Stomach (tissue), 9 donors: ENCODE measurements around the gene ITGB4. TPM values are rescaled to one million over a fixed set of nuclear protein-coding genes. Genes with fewer than 3 reads are reported as not detected.

Experiments
- DNase-seq, 2 donors: peaks; one replicate each; pipeline versions ENCODE4 v3.0.0 to v3.0.0-alpha.2; 2013 to 2019
- H3K27ac ChIP-seq, 5 donors: fragments of 200-600 bp in 4 of 5; sonication (generic) in 4 of 5; one replicate each; pipeline ENCODE4 v1.5.1; 2013 to 2019; ENCODE audit warnings: mild to moderate bottlenecking in 1 of 5, moderate library complexity in 1 of 5
- H3K27me3 ChIP-seq, 3 donors: fragments of 200-600 bp; sonication (generic); one replicate each; pipeline ENCODE4 v1.5.1; 2017 to 2019; ENCODE audit warnings: mixed run types in 1 of 3
- H3K36me3 ChIP-seq, 4 donors: fragments of 200-600 bp; sonication (generic); 1 replicate in 3 of 4; 2 replicates in 1 of 4; pipeline ENCODE4 v1.5.1; 2016 to 2019
- H3K4me1 ChIP-seq, 4 donors: fragments of 200-600 bp; sonication (generic); one replicate each; pipeline ENCODE4 v1.5.1; 2016 to 2019
- H3K4me3 ChIP-seq, 4 donors: fragments of 200-600 bp; sonication (generic) in 3 of 4; one replicate each; pipeline ENCODE4 v1.5.1; 2016 to 2019; ENCODE audit warnings: mild to moderate bottlenecking in 1 of 4
- H3K9me3 ChIP-seq, 4 donors: fragments of 200-600 bp; sonication (generic); one replicate each; pipeline ENCODE4 v1.5.1; 2016 to 2019
- EP300 ChIP-seq: sonication (generic); formaldehyde crosslinking; IDR thresholded peaks from one replicate; pipeline ENCODE4 v1.6.1; 2017; ENCODE audit warnings: antibody characterized with exemption
- POLR2A ChIP-seq, 4 donors: fragments of 450-650 bp; IDR thresholded peaks; one replicate each; pipeline ENCODE4 v1.6.1; 2016; ENCODE audit warnings: antibody characterized with exemption in 4 of 4, control low read depth in 2 of 4, mild to moderate bottlenecking in 1 of 4, moderate library complexity in 1 of 4
- POLR2AphosphoS5 ChIP-seq, 3 donors: sonication (generic); formaldehyde crosslinking; IDR thresholded peaks; one replicate each; pipeline ENCODE4 v1.6.1; 2016; ENCODE audit warnings: antibody characterized with exemption in 3 of 3
- WGBS, 5 donors: extraction: QIAGEN DNeasy Blood & Tissue Kit in 3 of 5; methylation state at CpG; one replicate each; pipeline versions ENCODE4 v1.1.5 to v1.1.7; 2013 to 2018; 5-methylcytosine and 5-hydroxymethylcytosine counted together
- intact Hi-C: fragments of 100-400 bp; cut with DNase I; formaldehyde crosslinking; loops from one replicate; pipeline ENCODE4 v1.15.1; 2023; ENCODE audit warnings: low total_unique reads
- polyA plus RNA-seq, 3 donors: library from polyadenylated mRNA; stranded (reverse); fragments of 200-250 nt; gene quantifications; one replicate each; pipeline ENCODE4 v1.2.3, GENCODE V29; 2013
- total RNA-seq, 5 donors: library from RNA; depleted of rRNA; stranded (reverse); fragments of >200 nt; gene quantifications; one replicate each; pipeline versions ENCODE4 v1.1.0 to v1.2.3, GENCODE V29; 2014 to 2016
- TF ChIP-seq, protein P1 (sequence below), 7 experiments: fragments of 450-650 bp in 4 of 7; fragments of 200-600 bp in 3 of 7; sonication (generic) in 3 of 7; IDR thresholded peaks; one replicate each; pipeline ENCODE4 v1.5.1; 2016 to 2019; ENCODE audit warnings: antibody characterized with exemption in 7 of 7, control low read depth in 2 of 7, mild to moderate bottlenecking in 1 of 7
- donor health status: healthy with polysubstance abuse.
- donor health status: Bipolar disorder and iron deficiency.
- donor health status: healthy.

Gene ITGB4
- total and polyA plus RNA-seq, 8 donors, result 33.6 to 137 (median 92.6) TPM

DNA sequence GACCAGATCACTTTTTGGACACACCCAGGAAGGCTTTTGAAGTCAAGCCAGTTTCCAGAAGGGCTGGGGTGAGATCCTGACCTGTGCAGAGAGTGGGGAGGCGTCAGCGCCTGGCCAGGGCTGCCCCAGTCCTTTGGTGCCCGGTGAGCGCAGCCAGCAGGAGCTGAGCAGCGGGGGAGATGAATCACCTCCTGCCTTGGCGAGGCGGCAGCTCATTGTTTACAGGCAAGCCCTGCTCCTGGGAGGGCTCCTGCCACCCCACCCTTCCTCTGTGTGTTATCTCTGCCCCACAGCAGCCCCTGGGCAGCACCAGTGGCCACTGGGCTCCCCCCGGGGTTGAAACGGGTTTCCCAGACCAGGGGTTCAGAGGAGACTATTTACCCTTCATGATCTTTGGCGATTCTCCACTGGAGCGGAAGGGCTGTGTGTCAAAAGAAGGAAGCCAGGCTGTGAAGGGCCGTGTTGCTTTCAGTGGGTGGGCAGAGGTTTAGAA, 14.1 kb upstream of the ITGB4 start:
- Histone ChIP-seq H3K9me3 (no peaks in the 10 kb centered on the region), H3K4me1 (peaks cover 0 to 30% (median 14%) of the 10 kb centered on the region in 4 donors), H3K36me3 (peaks cover 53 to 69% (median 69%) of the 10 kb centered on the region in 4 donors), H3K4me3 (no peak overlapping the region), H3K27me3 (no peaks in the 10 kb centered on the region), H3K27ac (peak overlapping the region; percentile 52 to 81 (median 79))
- intact Hi-C loops, result no loop called here
- TF ChIP-seq POLR2A (IDR thresholded peaks at IDR 0.05), result no peak
- TF ChIP-seq POLR2AphosphoS5 (IDR thresholded peaks at IDR 0.05), result peak in 2 of 3 donors; percentile 14 to 68
- WGBS, 5 donors, result 33 to 60% (median 47%) methylated on average over 10 to 12 of the region's 12 CpGs
- peak; percentile 67 to 73 for DNase-seq

DNA sequence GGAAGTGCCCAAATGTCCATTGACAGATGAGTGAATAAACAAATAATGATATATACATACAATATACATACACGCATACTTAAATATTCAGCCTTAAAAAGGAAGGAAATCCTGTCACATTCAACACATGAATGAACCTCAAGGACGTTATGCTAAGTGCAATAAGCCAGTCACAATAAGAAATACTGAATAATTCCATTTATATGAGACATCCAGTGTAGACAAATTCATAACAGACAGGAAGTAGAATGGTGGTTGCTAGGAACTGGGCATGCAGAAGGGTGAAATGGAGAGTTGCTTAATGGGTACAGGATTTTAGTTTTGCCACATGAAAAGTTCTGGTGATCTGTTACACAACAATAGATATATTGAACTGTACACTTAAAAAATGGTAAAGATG, 8.8 kb upstream of the ITGB4 start:
- H3K27me3 ChIP-seq, result peaks cover 0 to 26% (median 0%) of the 10 kb centered on the region in 3 donors
- no peak overlapping the region for H3K4me3 ChIP-seq
- intact Hi-C loops, result no loop called here
- no peaks in the 10 kb centered on the region for H3K9me3 ChIP-seq
- no peak for DNase-seq
- peaks cover 0 to 15% (median 1%) of the 10 kb centered on the region in 4 donors for H3K4me1 ChIP-seq
- H3K27ac ChIP-seq, result no peak overlapping the region
- peaks cover under 1 to 16% (median 15%) of the 10 kb centered on the region in 4 donors for H3K36me3 ChIP-seq
- TF ChIP-seq POLR2A (IDR thresholded peaks at IDR 0.05), result no peak
- TF ChIP-seq EP300, result no peak
- no peak for TF ChIP-seq POLR2AphosphoS5 (IDR thresholded peaks at IDR 0.05)
- TF ChIP-seq, protein P1, sequence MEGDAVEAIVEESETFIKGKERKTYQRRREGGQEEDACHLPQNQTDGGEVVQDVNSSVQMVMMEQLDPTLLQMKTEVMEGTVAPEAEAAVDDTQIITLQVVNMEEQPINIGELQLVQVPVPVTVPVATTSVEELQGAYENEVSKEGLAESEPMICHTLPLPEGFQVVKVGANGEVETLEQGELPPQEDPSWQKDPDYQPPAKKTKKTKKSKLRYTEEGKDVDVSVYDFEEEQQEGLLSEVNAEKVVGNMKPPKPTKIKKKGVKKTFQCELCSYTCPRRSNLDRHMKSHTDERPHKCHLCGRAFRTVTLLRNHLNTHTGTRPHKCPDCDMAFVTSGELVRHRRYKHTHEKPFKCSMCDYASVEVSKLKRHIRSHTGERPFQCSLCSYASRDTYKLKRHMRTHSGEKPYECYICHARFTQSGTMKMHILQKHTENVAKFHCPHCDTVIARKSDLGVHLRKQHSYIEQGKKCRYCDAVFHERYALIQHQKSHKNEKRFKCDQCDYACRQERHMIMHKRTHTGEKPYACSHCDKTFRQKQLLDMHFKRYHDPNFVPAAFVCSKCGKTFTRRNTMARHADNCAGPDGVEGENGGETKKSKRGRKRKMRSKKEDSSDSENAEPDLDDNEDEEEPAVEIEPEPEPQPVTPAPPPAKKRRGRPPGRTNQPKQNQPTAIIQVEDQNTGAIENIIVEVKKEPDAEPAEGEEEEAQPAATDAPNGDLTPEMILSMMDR (IDR thresholded peaks at IDR 0.05), result no peak
- WGBS, 5 donors, result 57 to 72% (median 67%) methylated on average over 2 of the region's 2 CpGs

DNA sequence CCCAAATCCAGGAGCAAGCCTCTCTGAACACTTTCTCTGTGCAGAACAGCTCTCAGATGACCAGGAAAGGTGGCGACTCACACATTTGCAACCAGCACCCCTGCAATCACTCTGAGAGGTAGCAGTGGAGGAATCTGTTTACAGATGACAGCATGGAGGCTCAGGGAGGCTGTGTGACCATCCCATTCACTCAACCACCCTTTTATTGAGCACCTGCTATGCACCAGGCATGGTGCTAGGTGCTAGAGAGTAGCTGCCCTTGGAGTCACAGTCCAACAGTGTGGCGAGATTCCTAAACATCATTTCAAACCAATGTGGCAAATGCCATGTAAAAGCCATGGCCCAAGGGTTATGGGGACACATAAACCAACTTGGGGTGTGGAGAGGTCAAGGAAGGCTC, 1.5 kb upstream of the ITGB4 start:
- TF ChIP-seq EP300 (no peak), POLR2A (IDR thresholded peaks at IDR 0.05) (no peak)

DNA sequence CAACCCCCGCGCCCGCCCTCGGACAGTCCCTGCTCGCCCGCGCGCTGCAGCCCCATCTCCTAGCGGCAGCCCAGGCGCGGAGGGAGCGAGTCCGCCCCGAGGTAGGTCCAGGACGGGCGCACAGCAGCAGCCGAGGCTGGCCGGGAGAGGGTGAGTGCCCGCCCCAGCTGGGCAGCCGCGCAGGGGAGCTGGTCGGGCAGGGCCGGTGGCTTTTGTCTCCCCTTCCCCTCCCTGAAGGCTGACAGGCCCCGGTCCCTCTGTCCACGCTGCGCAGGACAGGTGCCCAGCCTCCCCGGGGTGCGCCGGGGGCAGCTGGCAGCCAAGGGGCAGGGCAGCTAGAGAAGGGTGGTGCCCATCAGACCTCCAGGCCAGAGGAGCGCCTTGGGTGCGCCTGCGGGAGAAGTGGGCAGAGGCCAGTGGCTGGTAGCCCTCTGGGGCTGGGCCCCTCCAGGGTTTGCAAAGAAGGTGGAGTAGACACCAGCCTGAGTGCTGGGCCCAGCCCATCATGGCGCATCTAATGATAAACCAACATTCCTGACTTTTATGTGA, 278 bp downstream of the ITGB4 start:
- H3K27ac ChIP-seq, result peak overlapping the region; percentile 83 to 92 (median 86)
- peaks cover 0 to 57% (median 21%) of the 10 kb centered on the region in 3 donors for H3K27me3 ChIP-seq
- TF ChIP-seq POLR2A (IDR thresholded peaks at IDR 0.05), result no peak
- TF ChIP-seq, protein P1 (IDR thresholded peaks at IDR 0.05), result no peak
- peak in 1 of 3 donors; percentile 11 for TF ChIP-seq POLR2AphosphoS5 (IDR thresholded peaks at IDR 0.05)
- peak in 1 of 2 donors; percentile 57 for DNase-seq
- 9 to 15% (median 13%) methylated on average over 4 to 33 of the region's 33 CpGs for WGBS, 5 donors
- peaks cover 10 to 26% (median 22%) of the 10 kb centered on the region in 4 donors for H3K36me3 ChIP-seq
- no peaks in the 10 kb centered on the region for H3K9me3 ChIP-seq
- H3K4me1 ChIP-seq, result peaks cover 17 to 41% (median 38%) of the 10 kb centered on the region in 4 donors
- peak overlapping the region; percentile 43 to 60 (median 55) for H3K4me3 ChIP-seq
- intact Hi-C loops, result no loop called here

More for the DNA sequence above, 1.5 kb upstream of the ITGB4 start:
- intact Hi-C loops, result no loop called here
- Histone ChIP-seq H3K27me3 (peaks cover 0 to 75% (median 21%) of the 10 kb centered on the region in 3 donors), H3K4me1 (peaks cover 17 to 41% (median 38%) of the 10 kb centered on the region in 4 donors), H3K27ac (peak overlapping the region in 4 of 5 donors; percentile 85 to 92 (median 89)), H3K9me3 (no peaks in the 10 kb centered on the region), H3K36me3 (peaks cover 0 to 8% (median 4%) of the 10 kb centered on the region in 4 donors), H3K4me3 (no peak overlapping the region)
- WGBS, 5 donors, result 79 to 100% (median 91%) methylated on average over 2 of the region's 2 CpGs
- no peak for DNase-seq

DNA sequence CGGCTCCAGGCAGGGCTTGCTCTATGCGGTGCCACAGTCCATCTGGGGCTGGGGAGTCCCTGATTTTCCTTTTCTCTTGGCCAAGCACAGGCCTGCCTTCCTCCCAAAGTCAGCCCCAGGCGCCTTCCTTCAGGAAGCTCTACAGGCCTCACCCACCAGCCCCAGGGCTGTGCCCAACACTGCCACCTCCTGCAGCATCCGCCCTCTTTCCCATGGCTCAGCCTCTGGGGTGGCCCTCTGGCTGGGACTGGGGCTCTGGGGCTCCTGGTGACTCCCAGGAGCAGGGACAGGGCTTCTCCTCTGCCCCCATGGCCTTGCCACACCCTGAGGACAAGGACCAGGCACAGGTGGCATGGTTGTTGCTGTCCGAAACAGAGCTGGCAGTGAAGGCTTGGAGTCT, 817 bp downstream of the ITGB4 start:
- DNase-seq, result peak; percentile 56 to 61
- peak overlapping the region; percentile 43 to 60 (median 55) for H3K4me3 ChIP-seq
- peaks cover 10 to 32% (median 25%) of the 10 kb centered on the region in 4 donors for H3K36me3 ChIP-seq
- no peaks in the 10 kb centered on the region for H3K9me3 ChIP-seq
- TF ChIP-seq POLR2AphosphoS5 (IDR thresholded peaks at IDR 0.05) (peak in 1 of 3 donors; percentile 34), POLR2A (IDR thresholded peaks at IDR 0.05) (no peak)
- peaks cover 17 to 41% (median 38%) of the 10 kb centered on the region in 4 donors for H3K4me1 ChIP-seq
- peaks cover 0 to 56% (median 21%) of the 10 kb centered on the region in 3 donors for H3K27me3 ChIP-seq
- intact Hi-C loops, result no loop called here
- peak overlapping the region; percentile 83 to 92 (median 86) for H3K27ac ChIP-seq
- 35 to 65% (median 57%) methylated on average over 5 of the region's 5 CpGs for WGBS, 5 donors
